Measurements from ENCODE around the gene SCAF8.

DNA sequence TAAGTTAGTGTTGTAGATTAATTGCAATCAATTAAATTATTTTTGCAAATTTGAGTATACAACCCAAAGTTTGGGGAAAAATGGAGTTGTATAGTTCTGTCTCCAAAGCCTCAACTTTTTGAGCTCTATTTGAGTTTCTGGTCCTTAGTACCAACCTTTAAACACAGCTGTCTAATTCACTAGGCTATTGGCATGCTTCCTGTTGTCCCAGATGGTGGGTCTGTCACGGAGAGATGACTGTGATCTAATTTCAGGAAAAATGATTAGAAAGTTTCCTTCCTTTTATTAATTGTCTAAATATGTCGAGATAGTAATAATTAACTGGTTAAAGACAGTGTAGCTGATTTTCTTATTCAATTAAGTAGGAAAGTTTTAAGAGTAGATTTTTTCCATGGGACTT is 109.6 kb downstream of the SCAF8 start:
- TF ChIP-seq POLR2A (IDR thresholded peaks at IDR 0.05) = no peak
- TF ChIP-seq, protein P1, sequence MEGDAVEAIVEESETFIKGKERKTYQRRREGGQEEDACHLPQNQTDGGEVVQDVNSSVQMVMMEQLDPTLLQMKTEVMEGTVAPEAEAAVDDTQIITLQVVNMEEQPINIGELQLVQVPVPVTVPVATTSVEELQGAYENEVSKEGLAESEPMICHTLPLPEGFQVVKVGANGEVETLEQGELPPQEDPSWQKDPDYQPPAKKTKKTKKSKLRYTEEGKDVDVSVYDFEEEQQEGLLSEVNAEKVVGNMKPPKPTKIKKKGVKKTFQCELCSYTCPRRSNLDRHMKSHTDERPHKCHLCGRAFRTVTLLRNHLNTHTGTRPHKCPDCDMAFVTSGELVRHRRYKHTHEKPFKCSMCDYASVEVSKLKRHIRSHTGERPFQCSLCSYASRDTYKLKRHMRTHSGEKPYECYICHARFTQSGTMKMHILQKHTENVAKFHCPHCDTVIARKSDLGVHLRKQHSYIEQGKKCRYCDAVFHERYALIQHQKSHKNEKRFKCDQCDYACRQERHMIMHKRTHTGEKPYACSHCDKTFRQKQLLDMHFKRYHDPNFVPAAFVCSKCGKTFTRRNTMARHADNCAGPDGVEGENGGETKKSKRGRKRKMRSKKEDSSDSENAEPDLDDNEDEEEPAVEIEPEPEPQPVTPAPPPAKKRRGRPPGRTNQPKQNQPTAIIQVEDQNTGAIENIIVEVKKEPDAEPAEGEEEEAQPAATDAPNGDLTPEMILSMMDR (IDR thresholded peaks at IDR 0.05 in 4 of 5, conservative IDR thresholded peaks at IDR 0.05 in 1 of 5) = no peak

Measured in gastrocnemius medialis (tissue), 4 donors.